Keratinocyte (primary cell): ENCODE results near the gene TMEM63B. TPM values are rescaled to one million over a fixed set of nuclear protein-coding genes. Genes with fewer than 3 reads are reported as not detected.
"Not testable (repeated sequence)": the region's sequence is repeated elsewhere in the genome, so short reads cannot be mapped to it uniquely, and the experiment has no call there.

ENCODE experiments used
- DNase-seq: peaks from one replicate; pipeline ENCODE4 v3.0.0-alpha.2; 2011; ENCODE audit warnings: low read depth, missing footprints, low spot score
- FAIRE-seq: peaks from 2 replicates; lab custom pipeline; 2011; peaks lifted over from hg19 to GRCh38; lab: Jason Lieb, UNC
- H2AFZ ChIP-seq: 2 replicates; pipeline ENCODE4 v1.6.0; 2012; ENCODE audit warnings: low read length, control low read depth, inconsistent platforms; ENCODE audit not compliant: control insufficient read depth
- H3K27ac ChIP-seq: 2 replicates; pipeline ENCODE4 v1.5.1; 2011; ENCODE audit warnings: low read length; ENCODE audit not compliant: control insufficient read depth, insufficient read depth
- H3K27me3 ChIP-seq: 3 replicates; pipeline ENCODE4 v1.6.0; 2011; ENCODE audit warnings: low read length; ENCODE audit not compliant: control insufficient read depth, insufficient read depth; ENCODE audit errors: extremely low read depth
- H3K36me3 ChIP-seq, 2 experiments: 2 replicates in 1 of 2; 3 replicates in 1 of 2; pipeline ENCODE4 v1.5.1; 2011; ENCODE audit warnings: low read length in 2 of 2, mild to moderate bottlenecking in 1 of 2; ENCODE audit not compliant: control insufficient read depth in 2 of 2, insufficient read depth in 2 of 2; ENCODE audit errors: extremely low read depth in 1 of 2
- H3K4me1 ChIP-seq: 3 replicates; pipeline ENCODE4 v1.5.1; 2011; ENCODE audit warnings: low read length; ENCODE audit not compliant: control insufficient read depth, insufficient read depth; ENCODE audit errors: extremely low read depth
- H3K4me2 ChIP-seq: 3 replicates; pipeline ENCODE4 v1.6.0; 2011; ENCODE audit warnings: low read depth, low read length; ENCODE audit not compliant: control insufficient read depth, insufficient read depth; ENCODE audit errors: extremely low read depth
- H3K4me3 ChIP-seq, 3 experiments: fragments of 200-600 bp in 1 of 3; sonication (generic) in 1 of 3; 2 replicates in 2 of 3; 3 replicates in 1 of 3; pipeline ENCODE4 v1.5.1; 2011 to 2016; ENCODE audit warnings: low read length in 3 of 3, mild to moderate bottlenecking in 3 of 3, control low read depth in 2 of 3, inconsistent platforms in 1 of 3, low read depth in 1 of 3, mixed read lengths in 1 of 3, mixed run types in 1 of 3, moderate library complexity in 1 of 3; ENCODE audit not compliant: control insufficient read depth in 2 of 3, insufficient read depth in 2 of 3; ENCODE audit errors: extremely low read depth in 1 of 3
- H3K79me2 ChIP-seq: 2 replicates; pipeline ENCODE4 v1.6.0; 2012; ENCODE audit warnings: low read length; ENCODE audit not compliant: control insufficient read depth, insufficient read depth
- H3K9ac ChIP-seq: 3 replicates; pipeline ENCODE4 v1.6.0; 2011; ENCODE audit warnings: low read length; ENCODE audit not compliant: control insufficient read depth, insufficient read depth; ENCODE audit errors: extremely low read depth
- H3K9me1 ChIP-seq: 3 replicates; pipeline ENCODE4 v1.6.0; 2011; ENCODE audit warnings: low read length; ENCODE audit not compliant: control insufficient read depth, insufficient read depth; ENCODE audit errors: extremely low read depth
- H3K9me3 ChIP-seq: 2 replicates; pipeline ENCODE4 v1.5.1; 2012; ENCODE audit warnings: low read depth, low read length; ENCODE audit not compliant: control insufficient read depth
- H4K20me1 ChIP-seq: 3 replicates; pipeline ENCODE4 v1.6.0; 2011; ENCODE audit warnings: low read length; ENCODE audit not compliant: control insufficient read depth, insufficient read depth; ENCODE audit errors: extremely low read depth
- EZH2 ChIP-seq: IDR thresholded peaks from one replicate; pipeline ENCODE4 v1.6.1; 2012; ENCODE audit warnings: inconsistent platforms, mild to moderate bottlenecking, low read length, moderate library complexity
- dilution Hi-C: fragments of 300-500 bp; cut with MboI; formaldehyde crosslinking; loops from one replicate; pipeline ENCODE4 v1.7.0; 2020; ENCODE audit warnings: low sequenced_read_pairs; ENCODE audit not compliant: extremely low pct_ligation_motif_present
- polyA plus RNA-seq, 5 experiments: library from polyadenylated mRNA; depleted of rRNA in 3 of 5; stranded (reverse) in 3 of 5; stranded (forward) in 1 of 5; unstranded in 1 of 5; fragments of >200 nt; gene quantifications; 1 replicate in 1 of 5; 2 replicates in 3 of 5; 3 replicates in 1 of 5; pipeline versions ENCODE4 v1.2.1 to v1.2.3, GENCODE V29; 2011 to 2012; ENCODE audit warnings: missing spikeins in 2 of 5, low read depth in 1 of 5, low replicate concordance in 1 of 5
- TF ChIP-seq, protein P1 (sequence below), 3 experiments: IDR thresholded peaks in 1 of 3; conservative IDR thresholded peaks in 1 of 3; optimal IDR thresholded peaks in 1 of 3; 2 replicates in 2 of 3; 3 replicates in 1 of 3; pipeline versions ENCODE3 to v1.5.1; 2011; ENCODE audit warnings: low read length in 3 of 3, mild to moderate bottlenecking in 3 of 3, moderate library complexity in 2 of 3, control low read depth in 1 of 3, inconsistent platforms in 1 of 3; ENCODE audit not compliant: insufficient read depth in 2 of 3; ENCODE audit errors: extremely low read depth in 1 of 3

Gene TMEM63B
- polyA plus RNA-seq, 1 donor (not counting 4 experiments of a cell fraction or from before 2014, with no cell fraction given), result 64.8 TPM

DNA sequence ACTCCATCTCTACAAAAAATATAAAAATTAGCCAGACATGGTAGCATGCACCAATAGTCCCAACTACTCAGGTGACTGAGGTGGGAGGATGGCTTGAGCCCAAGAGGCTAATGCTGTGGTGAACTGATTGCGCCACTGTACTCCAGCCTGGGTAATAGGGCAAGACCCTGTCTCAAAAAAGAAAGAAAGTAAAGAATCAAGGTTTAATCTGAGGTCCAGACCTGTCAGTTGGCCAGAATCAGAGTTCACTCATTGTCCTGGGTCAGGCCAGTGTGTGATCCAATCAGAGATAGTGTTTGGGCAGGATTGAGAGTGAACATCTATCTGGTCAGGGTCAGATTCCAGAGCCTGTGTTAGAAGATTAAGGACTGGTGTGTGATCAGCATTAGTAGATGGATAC lies 15.5 kb downstream of the TMEM63B start:
- FAIRE-seq, result no peak
- Histone ChIP-seq H3K36me3 (peaks cover 47% of the 10 kb centered on the region in 2 experiments), H3K4me2 (no peak overlapping the region), H3K9me1 (no peaks in the 10 kb centered on the region), H3K27ac (no peak overlapping the region), H4K20me1 (no peaks in the 10 kb centered on the region), H3K79me2 (no peaks in the 10 kb centered on the region), H3K9ac (no peak overlapping the region), H3K27me3 (no peaks in the 10 kb centered on the region), H3K4me3 (no peak overlapping the region), H3K4me1 (no peaks in the 10 kb centered on the region), H3K9me3 (no peaks in the 10 kb centered on the region), H2AFZ (no peak overlapping the region)
- DNase-seq, result no peak
- dilution Hi-C loops, result no loop called here
- TF ChIP-seq EZH2, result no peak
- TF ChIP-seq, protein P1, sequence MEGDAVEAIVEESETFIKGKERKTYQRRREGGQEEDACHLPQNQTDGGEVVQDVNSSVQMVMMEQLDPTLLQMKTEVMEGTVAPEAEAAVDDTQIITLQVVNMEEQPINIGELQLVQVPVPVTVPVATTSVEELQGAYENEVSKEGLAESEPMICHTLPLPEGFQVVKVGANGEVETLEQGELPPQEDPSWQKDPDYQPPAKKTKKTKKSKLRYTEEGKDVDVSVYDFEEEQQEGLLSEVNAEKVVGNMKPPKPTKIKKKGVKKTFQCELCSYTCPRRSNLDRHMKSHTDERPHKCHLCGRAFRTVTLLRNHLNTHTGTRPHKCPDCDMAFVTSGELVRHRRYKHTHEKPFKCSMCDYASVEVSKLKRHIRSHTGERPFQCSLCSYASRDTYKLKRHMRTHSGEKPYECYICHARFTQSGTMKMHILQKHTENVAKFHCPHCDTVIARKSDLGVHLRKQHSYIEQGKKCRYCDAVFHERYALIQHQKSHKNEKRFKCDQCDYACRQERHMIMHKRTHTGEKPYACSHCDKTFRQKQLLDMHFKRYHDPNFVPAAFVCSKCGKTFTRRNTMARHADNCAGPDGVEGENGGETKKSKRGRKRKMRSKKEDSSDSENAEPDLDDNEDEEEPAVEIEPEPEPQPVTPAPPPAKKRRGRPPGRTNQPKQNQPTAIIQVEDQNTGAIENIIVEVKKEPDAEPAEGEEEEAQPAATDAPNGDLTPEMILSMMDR (optimal IDR thresholded peaks at IDR 0.05 in 1 of 3, IDR thresholded peaks at IDR 0.05 in 1 of 3, conservative IDR thresholded peaks at IDR 0.05 in 1 of 3; ENCODE audit: extremely low read depth in 1 of 3, insufficient read depth in 2 of 3, low read length in 3 of 3), result no peak

DNA sequence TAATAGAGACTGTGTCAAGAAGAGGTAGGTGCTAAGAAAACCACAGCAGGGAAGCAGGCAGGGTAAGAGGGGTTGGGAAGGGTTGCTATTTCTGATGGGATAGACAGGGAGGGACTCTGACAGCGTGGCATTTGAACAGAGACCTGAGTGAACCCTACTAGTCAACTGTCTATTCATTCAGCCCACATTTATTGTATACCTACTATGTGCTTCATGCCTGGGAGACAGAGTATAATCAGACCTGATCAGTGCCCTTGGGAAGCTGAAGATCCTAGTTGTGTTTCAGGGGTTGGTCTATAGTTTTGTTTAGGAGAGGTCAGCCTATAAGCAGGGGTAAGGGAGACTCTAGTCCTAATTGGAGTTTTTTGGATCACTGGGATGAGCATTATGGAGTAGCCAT lies 16.4 kb downstream of the TMEM63B start:
- dilution Hi-C loops, result no loop called here
- Histone ChIP-seq H3K9ac (no peak overlapping the region), H3K9me3 (no peaks in the 10 kb centered on the region), H3K4me2 (no peak overlapping the region), H3K9me1 (no peaks in the 10 kb centered on the region), H3K4me1 (no peaks in the 10 kb centered on the region), H2AFZ (no peak overlapping the region), H3K27ac (no peak overlapping the region), H3K4me3 (no peak overlapping the region), H3K27me3 (no peaks in the 10 kb centered on the region), H4K20me1 (no peaks in the 10 kb centered on the region), H3K79me2 (no peaks in the 10 kb centered on the region), H3K36me3 (peaks cover 54 to 55% of the 10 kb centered on the region in 2 experiments)
- DNase-seq (no peak), FAIRE-seq (no peak)
- TF ChIP-seq EZH2, result no peak
- TF ChIP-seq, protein P1 (optimal IDR thresholded peaks at IDR 0.05 in 1 of 3, IDR thresholded peaks at IDR 0.05 in 1 of 3, conservative IDR thresholded peaks at IDR 0.05 in 1 of 3; ENCODE audit: extremely low read depth in 1 of 3, insufficient read depth in 2 of 3, low read length in 3 of 3), result no peak

DNA sequence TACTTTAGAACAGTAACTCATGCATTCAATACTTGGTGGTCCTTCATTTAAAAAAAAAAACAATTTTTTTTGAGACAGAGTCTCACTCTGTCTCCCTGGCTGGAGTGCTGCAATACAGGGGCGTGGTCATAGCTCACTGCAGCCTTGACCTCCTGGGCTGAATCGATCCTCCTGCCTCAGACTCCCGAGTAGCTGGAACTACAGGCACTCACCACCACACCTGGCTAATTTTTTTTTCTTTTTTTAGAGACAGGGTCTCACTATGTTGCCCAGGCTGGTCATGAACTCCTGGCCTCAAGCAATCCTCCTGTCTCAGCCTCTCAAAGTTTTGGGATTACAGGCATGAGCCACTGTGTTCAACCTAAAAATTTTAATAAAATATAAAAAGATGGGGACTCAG lies 17.2 kb downstream of the TMEM63B start:
- dilution Hi-C loops, H2AFZ ChIP-seq, DNase-seq, H3K79me2 ChIP-seq, H3K27ac ChIP-seq, H3K4me1 ChIP-seq, H3K4me2 ChIP-seq, H3K27me3 ChIP-seq, H3K9me3 ChIP-seq, FAIRE-seq, H4K20me1 ChIP-seq, H3K9me1 ChIP-seq, H3K4me3 ChIP-seq, H3K9ac ChIP-seq: not testable (repeated sequence)
- peaks cover 56 to 59% of the 10 kb centered on the region in 2 experiments for H3K36me3 ChIP-seq
